LNCAP (cell line): ENCODE measurements around the gene ACVR1C.

ENCODE experiments used
- CTCF ChIP-seq: fragments of 450-650 bp; IDR thresholded peaks from 2 replicates; pipeline ENCODE4 v1.5.1; 2017; ENCODE audit warnings: mild to moderate bottlenecking

Gene ACVR1C

GRCh38 chr2:157504623-157505022 is 124.0 kb downstream of the ACVR1C start:
- TF ChIP-seq CTCF = no peak

- TF ChIP-seq CTCF = no peak
Observed at GRCh38 chr2:157501026-157501425, 127.6 kb downstream of the ACVR1C start.

GRCh38 chr2:157500334-157500733 is 128.3 kb downstream of the ACVR1C start:
- no peak for TF ChIP-seq CTCF

GRCh38 chr2:157498483-157498882 is 130.2 kb downstream of the ACVR1C start:
- TF ChIP-seq CTCF = no peak

- TF ChIP-seq CTCF = peak; percentile 69
Observed at GRCh38 chr2:157497638-157498314, 130.9 kb downstream of the ACVR1C start.

GRCh38 chr2:157492189-157492773 is 136.4 kb downstream of the ACVR1C start:
- peak; percentile 67 for TF ChIP-seq CTCF

- TF ChIP-seq CTCF = no peak
Observed at GRCh38 chr2:157489983-157490382, 138.7 kb downstream of the ACVR1C start.
